CD1c-positive myeloid dendritic cell (primary cell): ENCODE data around the gene NEIL3.

Experiments used
- DNase-seq: peaks from one replicate; pipeline ENCODE4 v3.0.0-alpha.2; 2016; ENCODE audit errors: extremely low spot score

The NEIL3 gene

GRCh38 chr4:177371461-177371860, 61.8 kb downstream of the NEIL3 start:
- no peak for DNase-seq

- no peak for DNase-seq
Measured at GRCh38 chr4:177374966-177375365, 65.3 kb downstream of the NEIL3 start.

GRCh38 chr4:177375372-177375771, 65.7 kb downstream of the NEIL3 start:
- DNase-seq: no peak

DNA sequence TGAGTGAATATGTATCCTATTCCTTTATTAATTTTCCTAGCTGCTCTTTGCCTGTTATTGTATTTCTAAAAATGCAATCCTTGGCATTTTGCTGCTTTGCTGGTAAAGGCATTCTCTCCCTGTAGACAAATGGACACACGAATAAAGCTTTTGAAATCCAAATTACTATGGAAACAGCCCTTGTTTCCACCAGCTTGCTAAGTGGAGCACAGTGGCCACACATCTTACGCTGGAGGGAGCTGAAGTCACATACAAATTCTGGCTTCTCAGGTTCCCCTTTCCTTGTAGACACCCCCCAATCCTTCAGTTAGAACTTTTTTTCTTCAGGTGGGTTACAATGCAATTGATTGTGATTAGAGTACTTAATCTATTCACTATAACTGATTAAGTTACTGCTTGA, 66.3 kb downstream of the NEIL3 start:
- no peak for DNase-seq

- no peak for DNase-seq
Measured at GRCh38 chr4:177380730-177381287, 71.1 kb downstream of the NEIL3 start.

GRCh38 chr4:177381762-177382310, 72.2 kb downstream of the NEIL3 start:
- DNase-seq: no peak

GRCh38 chr4:177384856-177385397, 75.3 kb downstream of the NEIL3 start:
- DNase-seq: no peak

DNA sequence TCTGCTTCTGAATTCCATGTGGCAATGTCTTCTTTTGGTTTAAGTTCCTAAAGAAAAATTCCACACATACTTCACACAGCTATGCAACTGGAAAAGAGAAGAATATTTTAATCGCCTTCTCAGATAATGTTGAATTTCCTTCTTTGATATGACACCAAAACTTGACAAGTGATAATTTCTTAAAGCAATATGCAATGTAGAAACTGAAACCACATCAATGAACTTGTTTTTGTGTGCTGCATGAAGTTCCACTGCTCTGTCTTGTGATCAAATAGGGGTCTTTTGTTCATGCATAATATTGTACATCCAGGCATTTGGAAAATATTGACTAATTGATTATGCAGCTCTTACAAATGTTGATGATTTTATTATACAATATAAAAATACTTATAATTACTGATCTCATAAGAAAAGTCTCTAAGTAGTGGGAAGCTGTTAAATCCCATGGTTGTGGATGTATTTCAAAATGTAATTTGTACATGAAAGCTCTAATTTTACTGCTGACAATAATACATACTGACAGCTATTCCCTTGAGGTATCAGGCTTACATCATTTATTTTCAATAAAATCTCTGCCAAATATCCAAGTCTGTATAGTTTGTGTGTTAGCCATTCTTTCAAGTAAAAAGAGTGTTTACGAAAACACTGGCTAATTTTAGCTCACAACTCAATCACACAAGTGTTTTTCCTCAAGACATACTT, 76.1 kb downstream of the NEIL3 start:
- DNase-seq: no peak

DNA sequence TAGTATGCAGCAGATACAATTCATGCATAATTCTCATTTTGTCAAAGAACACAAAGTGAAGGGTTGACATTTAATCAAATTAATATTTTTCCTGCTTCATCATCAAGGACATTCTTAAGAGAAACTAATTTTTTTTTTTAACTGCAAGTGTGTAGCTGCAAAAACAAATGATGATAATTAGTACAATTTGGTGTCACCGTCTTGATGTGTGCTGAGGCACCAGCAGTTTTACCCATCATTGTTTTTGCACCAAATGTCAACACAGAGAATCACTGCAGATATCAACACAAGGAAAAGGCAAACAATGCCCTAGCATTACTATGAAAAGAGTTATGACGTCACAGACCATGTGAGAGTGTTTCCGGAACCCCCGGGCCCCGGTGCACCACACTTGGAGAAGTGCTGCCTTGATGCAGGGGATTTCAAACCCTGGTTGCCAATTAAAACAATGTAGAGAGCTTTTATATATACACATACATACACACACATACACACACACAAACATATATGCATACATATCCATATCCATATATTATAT, 76.7 kb downstream of the NEIL3 start:
- DNase-seq: no peak

- DNase-seq: no peak
Measured at GRCh38 chr4:177391287-177391686, 81.6 kb downstream of the NEIL3 start.

DNA sequence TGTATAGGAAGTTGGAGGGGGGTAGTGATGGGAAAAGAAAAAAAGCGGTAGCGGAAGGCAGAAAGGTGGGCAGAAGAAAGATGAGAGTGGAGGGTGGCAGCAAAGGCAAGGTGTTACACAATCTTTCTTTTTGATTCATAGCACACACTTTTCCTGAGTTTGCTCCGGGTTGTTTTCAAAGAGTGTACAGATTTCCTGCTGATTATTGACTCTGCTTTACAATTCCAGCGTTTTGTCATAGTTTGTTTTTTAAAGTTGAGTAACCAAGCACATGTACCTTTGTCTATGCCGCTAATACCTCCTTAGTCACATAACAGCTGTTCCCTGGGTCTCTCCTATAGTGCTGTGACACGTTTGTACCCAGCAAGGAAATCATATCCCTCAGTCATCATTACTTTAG, 82.3 kb downstream of the NEIL3 start:
- no peak for DNase-seq

GRCh38 chr4:177393236-177393635, 83.6 kb downstream of the NEIL3 start:
- DNase-seq: no peak

DNA sequence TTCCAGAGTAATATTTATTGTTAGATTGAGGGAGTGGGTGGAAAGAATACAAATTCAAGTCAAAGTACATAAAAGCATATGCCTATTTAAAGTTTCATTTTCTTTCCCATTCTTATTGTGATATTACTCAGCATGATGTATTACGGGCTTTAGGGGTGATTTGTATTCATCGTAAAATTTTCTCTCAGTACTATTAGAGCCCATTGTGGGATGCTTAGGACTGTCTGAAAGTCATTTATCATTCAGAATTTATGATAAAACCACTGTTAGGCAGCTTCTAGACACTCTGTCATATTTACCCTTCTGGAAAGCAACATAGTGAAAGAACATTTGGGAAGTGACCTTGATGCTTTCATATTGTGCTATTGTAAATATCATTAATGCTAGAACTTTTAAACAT, 86.7 kb downstream of the NEIL3 start:
- DNase-seq: no peak

DNA sequence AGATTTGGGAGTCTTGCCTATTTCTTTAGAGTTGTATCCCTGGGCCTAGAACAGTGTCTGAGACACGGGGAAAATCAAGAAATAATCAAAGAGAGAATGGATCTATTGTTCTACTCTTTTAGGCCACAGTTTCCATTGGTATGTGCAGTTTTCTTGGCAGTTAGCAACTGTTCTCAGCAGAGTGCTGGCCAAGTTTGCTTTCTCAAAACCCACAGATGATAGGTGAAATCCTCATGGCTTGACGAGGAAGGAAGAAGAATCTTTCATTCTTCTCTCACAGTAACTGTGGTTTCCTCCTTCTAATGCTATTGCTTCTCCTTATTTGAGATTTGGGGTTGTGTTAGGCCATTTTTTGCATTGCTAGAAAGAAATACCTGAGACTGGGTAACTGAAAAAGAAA, 90.4 kb downstream of the NEIL3 start:
- DNase-seq: no peak

- no peak for DNase-seq
Measured at GRCh38 chr4:177401658-177402273, 92.1 kb downstream of the NEIL3 start.

GRCh38 chr4:177403746-177404145, 94.1 kb downstream of the NEIL3 start:
- no peak for DNase-seq

DNA sequence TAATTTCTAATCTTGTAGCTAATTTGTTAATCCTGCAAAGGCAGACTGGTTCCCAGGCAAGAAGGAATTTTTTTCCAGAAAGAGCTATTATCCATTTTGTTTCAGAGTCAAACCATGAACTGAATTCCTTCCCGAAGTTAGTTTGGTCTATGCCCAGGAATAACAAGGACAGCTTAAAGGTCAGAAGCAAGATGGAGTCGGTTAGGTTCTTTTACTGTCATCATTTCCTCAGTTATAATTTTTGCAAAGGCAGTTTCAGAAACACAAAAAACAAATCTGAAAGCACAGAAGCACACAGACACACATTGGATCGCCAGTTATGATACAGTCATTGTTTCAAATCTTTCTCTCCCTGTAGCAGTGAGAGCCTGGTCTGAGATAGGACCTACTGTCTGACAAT, 94.7 kb downstream of the NEIL3 start:
- DNase-seq: no peak

- DNase-seq: no peak
Measured at GRCh38 chr4:177404986-177405385, 95.3 kb downstream of the NEIL3 start.

- no peak for DNase-seq
Measured at GRCh38 chr4:177405508-177405907, 95.8 kb downstream of the NEIL3 start.

- DNase-seq: no peak
Measured at GRCh38 chr4:177408023-177408422, 98.3 kb downstream of the NEIL3 start.

GRCh38 chr4:177410566-177410965, 100.9 kb downstream of the NEIL3 start:
- DNase-seq: no peak

DNA sequence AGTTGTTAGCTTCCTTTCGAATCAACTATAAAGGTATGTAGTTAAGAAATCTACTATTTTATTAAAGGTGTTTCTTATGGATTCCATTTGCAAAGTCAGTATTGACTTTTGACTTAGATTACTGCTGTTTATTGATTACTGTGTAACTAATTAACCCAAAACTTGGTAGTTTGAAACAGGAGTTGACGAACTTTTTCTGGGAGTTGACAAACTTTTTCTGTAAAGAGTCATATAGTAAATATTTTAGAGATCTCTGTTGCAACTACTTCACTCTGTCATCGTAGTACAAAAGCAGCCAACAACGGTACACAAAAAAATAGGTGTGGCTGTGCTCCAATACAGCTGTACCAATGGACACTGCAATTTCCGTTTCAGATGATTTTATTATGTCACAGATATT, 102.3 kb downstream of the NEIL3 start:
- DNase-seq: no peak
